Choroid plexus epithelial cell (primary cell): Measurements from ENCODE around the gene ADGRG1.

Experiments used
- DNase-seq: peaks from one replicate; pipeline ENCODE4 v3.0.0-alpha.2; 2010; ENCODE audit warnings: low read depth
- H3K4me3 ChIP-seq: 2 replicates; pipeline ENCODE4 v1.5.1; 2011; ENCODE audit warnings: low read depth, mild to moderate bottlenecking, control low read depth, low read length, moderate library complexity
- TF ChIP-seq, protein P1 (sequence below): conservative IDR thresholded peaks from 2 replicates; pipeline ENCODE4 v1.5.1; 2011; ENCODE audit warnings: low read depth, mild to moderate bottlenecking, control low read depth, inconsistent platforms, low read length, moderate library complexity

Gene ADGRG1

DNA sequence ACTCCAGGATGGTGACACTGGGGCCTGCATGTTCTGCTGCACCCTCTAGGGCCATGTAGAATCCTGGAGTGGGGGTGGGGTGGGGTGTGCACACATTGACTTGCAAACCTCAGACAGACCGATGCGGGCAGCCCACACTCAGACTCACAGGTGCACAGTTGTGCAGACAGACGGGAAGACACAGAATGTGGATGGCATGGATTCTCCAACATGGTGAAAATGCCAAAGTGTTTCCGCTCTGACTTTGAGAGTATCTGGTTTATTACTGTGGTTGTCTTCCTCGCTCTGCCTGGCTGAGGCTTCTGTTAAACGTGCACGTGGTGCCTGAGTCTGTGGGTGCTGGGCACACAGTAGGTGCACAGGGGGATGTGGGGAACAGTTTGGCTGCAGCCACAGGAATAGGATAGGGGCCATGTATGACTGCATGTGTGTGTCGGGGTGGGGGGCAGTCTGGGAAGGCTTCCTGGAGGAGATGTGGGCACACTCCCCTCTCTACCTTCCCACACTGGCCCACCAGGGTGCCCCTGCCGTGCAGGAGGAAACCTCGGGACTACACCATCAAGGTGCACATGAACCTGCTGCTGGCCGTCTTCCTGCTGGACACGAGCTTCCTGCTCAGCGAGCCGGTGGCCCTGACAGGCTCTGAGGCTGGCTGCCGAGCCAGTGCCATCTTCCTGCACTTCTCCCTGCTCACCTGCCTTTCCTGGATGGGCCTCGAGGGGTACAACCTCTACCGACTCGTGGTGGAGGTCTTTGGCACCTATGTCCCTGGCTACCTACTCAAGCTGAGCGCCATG, 30.6 kb downstream of the ADGRG1 start:
- DNase-seq: no peak
- no peak overlapping the region for H3K4me3 ChIP-seq
- TF ChIP-seq, protein P1, sequence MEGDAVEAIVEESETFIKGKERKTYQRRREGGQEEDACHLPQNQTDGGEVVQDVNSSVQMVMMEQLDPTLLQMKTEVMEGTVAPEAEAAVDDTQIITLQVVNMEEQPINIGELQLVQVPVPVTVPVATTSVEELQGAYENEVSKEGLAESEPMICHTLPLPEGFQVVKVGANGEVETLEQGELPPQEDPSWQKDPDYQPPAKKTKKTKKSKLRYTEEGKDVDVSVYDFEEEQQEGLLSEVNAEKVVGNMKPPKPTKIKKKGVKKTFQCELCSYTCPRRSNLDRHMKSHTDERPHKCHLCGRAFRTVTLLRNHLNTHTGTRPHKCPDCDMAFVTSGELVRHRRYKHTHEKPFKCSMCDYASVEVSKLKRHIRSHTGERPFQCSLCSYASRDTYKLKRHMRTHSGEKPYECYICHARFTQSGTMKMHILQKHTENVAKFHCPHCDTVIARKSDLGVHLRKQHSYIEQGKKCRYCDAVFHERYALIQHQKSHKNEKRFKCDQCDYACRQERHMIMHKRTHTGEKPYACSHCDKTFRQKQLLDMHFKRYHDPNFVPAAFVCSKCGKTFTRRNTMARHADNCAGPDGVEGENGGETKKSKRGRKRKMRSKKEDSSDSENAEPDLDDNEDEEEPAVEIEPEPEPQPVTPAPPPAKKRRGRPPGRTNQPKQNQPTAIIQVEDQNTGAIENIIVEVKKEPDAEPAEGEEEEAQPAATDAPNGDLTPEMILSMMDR: no peak

DNA sequence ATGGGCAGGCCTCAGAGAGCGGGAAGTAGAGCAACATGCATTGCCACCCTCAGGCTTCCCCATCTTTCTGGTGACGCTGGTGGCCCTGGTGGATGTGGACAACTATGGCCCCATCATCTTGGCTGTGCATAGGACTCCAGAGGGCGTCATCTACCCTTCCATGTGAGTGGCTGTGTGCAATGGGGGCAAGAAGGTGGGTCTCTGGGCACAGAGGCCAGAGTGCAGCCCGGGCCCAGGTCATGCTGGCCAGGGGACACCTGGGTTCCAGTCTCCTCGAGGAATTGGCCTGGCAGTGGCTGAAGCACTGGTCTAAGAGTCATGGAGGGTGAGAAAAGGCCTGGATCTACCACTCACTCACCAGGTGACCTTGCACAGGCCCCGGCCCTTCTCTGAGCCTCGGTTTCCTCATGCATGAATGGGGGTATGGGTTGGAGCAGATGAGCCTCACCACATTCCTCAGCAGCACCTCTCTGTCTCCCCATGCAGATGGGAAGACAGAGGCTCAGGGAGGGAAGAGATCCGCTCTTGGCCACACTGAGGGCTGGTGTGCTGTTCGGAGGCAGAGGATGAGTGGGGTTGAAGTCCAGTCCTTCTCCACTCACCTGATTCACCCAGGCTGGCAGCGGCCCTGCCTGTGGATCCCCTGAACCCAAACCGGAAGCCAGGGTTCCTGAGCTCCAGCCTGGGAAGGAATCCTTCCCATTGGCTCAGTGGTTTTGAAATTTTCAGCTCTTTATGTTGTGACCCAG, 32.5 kb downstream of the ADGRG1 start:
- no peak overlapping the region for H3K4me3 ChIP-seq
- no peak for DNase-seq
- TF ChIP-seq, protein P1: no peak

DNA sequence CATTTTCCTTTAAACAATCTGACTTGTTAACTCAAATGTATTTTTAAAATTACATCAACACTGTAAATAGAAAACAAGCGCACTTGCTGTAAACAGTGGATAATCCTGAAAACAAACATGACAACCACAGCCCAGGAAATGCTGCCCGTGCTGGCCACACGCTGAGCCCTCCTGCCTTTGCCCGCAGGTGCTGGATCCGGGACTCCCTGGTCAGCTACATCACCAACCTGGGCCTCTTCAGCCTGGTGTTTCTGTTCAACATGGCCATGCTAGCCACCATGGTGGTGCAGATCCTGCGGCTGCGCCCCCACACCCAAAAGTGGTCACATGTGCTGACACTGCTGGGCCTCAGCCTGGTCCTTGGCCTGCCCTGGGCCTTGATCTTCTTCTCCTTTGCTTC, 33.1 kb downstream of the ADGRG1 start:
- no peak overlapping the region for H3K4me3 ChIP-seq
- TF ChIP-seq, protein P1: no peak
- no peak for DNase-seq

DNA sequence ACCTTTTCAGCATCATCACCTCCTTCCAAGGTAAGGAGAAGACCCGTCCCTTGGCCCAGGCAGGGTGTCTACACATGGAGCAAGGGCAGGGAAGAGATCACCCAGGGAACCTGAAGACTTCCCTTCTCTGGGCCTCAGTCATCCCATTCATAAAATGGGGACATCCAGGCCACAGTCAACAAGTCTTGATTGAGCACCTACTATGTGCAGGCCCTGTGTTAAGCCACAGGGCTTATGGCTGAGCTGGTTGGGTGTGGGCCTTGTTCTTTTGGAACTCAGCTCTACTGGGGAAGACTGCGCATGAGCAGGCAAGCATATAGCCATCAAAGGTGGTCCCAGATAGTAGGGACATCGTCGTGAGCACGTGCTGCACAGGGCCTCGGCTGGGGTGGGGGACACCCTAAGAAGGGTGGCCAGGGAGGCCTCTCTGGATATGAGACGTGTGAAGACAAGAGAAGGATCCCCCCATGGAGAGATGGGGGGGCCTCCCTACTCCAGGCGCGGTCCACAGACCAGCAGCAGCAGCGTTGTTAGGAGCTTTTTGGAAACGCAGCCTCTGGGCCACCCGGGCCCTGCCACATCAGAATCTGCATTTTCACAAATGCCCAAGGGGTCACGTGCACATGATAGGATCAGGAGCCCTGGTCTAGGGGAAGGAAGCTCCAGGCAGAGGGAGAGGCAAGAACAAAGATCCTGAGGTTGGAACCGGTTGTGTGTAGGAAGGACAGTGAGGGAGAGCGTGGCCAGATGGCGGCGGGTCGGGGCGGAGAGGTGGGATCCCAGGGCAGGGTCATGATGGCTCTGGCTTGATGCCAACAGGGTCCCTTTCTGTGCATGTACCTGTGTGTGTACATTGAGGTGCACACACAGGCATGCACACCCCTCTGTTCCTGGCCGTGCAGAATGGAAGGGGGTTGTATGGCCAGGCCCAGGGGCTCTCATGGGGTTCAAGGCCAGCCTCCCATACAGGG, 33.8 kb downstream of the ADGRG1 start:
- TF ChIP-seq, protein P1: no peak
- no peak overlapping the region for H3K4me3 ChIP-seq
- no peak for DNase-seq

DNA sequence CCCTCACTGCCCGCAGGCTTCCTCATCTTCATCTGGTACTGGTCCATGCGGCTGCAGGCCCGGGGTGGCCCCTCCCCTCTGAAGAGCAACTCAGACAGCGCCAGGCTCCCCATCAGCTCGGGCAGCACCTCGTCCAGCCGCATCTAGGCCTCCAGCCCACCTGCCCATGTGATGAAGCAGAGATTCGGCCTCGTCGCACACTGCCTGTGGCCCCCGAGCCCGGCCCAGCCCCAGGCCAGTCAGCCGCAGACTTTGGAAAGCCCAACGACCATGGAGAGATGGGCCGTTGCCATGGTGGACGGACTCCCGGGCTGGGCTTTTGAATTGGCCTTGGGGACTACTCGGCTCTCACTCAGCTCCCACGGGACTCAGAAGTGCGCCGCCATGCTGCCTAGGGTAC, 35.0 kb downstream of the ADGRG1 start:
- TF ChIP-seq, protein P1: no peak
- H3K4me3 ChIP-seq: no peak overlapping the region
- DNase-seq: no peak

DNA sequence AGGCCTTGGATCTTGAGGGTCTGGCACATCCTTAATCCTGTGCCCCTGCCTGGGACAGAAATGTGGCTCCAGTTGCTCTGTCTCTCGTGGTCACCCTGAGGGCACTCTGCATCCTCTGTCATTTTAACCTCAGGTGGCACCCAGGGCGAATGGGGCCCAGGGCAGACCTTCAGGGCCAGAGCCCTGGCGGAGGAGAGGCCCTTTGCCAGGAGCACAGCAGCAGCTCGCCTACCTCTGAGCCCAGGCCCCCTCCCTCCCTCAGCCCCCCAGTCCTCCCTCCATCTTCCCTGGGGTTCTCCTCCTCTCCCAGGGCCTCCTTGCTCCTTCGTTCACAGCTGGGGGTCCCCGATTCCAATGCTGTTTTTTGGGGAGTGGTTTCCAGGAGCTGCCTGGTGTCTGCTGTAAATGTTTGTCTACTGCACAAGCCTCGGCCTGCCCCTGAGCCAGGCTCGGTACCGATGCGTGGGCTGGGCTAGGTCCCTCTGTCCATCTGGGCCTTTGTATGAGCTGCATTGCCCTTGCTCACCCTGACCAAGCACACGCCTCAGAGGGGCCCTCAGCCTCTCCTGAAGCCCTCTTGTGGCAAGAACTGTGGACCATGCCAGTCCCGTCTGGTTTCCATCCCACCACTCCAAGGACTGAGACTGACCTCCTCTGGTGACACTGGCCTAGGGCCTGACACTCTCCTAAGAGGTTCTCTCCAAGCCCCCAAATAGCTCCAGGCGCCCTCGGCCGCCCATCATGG, 35.7 kb downstream of the ADGRG1 start:
- TF ChIP-seq, protein P1: no peak
- no peak for DNase-seq
- H3K4me3 ChIP-seq: no peak overlapping the region
